ENCODE results near the gene ARMH3. TPM values are rescaled to one million over a fixed set of nuclear protein-coding genes. Genes with fewer than 3 reads are reported as not detected.

The ARMH3 gene
- total and polyA plus RNA-seq, 3 donors from 2014 or later, result 20.2 to 23.7 (median 21.6) TPM

- H3K27ac ChIP-seq, result no peak overlapping the region
- TF ChIP-seq POLR2A (IDR thresholded peaks at IDR 0.05) (no peak), CTCF (IDR thresholded peaks at IDR 0.05) (no peak)
- no peaks in the 10 kb centered on the region for H3K4me1 ChIP-seq
- H3K4me3 ChIP-seq, result no peak overlapping the region
- no peaks in the 10 kb centered on the region for H3K9me3 ChIP-seq
- 87 to 95% methylated on average over 4 of the region's 4 CpGs for WGBS, 2 donors
- intact Hi-C loops (cut with DNase I; ENCODE audit: low total_unique reads), result no loop called here
- H3K27me3 ChIP-seq, result no peaks in the 10 kb centered on the region
- H3K36me3 ChIP-seq (ENCODE audit: low read depth, missing control alignments), result no peaks in the 10 kb centered on the region
- no peak for DNase-seq
Measured at GRCh38 chr10:101906586-101907183, 149.3 kb downstream of the ARMH3 start.

- H3K27ac ChIP-seq, result no peak overlapping the region
- intact Hi-C loops (cut with DNase I; ENCODE audit: low total_unique reads), result no loop called here
- no peak overlapping the region for H3K4me3 ChIP-seq
- H3K36me3 ChIP-seq (ENCODE audit: low read depth, missing control alignments), result no peaks in the 10 kb centered on the region
- no peak for TF ChIP-seq CTCF (IDR thresholded peaks at IDR 0.05)
- no peak for TF ChIP-seq POLR2A (IDR thresholded peaks at IDR 0.05)
- 94 to 100% methylated on average over 2 of the region's 2 CpGs for WGBS, 2 donors
- DNase-seq, result no peak
- no peaks in the 10 kb centered on the region for H3K4me1 ChIP-seq
- H3K9me3 ChIP-seq, result no peaks in the 10 kb centered on the region
- H3K27me3 ChIP-seq, result no peaks in the 10 kb centered on the region
Measured at GRCh38 chr10:101905251-101905650, 150.7 kb downstream of the ARMH3 start.

GRCh38 chr10:101903827-101904550 is 152.0 kb downstream of the ARMH3 start:
- no peak for DNase-seq
- intact Hi-C loops (cut with DNase I; ENCODE audit: low total_unique reads), result no loop called here
- Histone ChIP-seq H3K36me3 (ENCODE audit: low read depth, missing control alignments) (no peaks in the 10 kb centered on the region), H3K4me1 (no peaks in the 10 kb centered on the region), H3K4me3 (no peak overlapping the region), H3K27me3 (no peaks in the 10 kb centered on the region), H3K27ac (no peak overlapping the region), H3K9me3 (no peaks in the 10 kb centered on the region)
- 77 to 83% methylated on average over 7 of the region's 7 CpGs for WGBS, 2 donors
- TF ChIP-seq CTCF (IDR thresholded peaks at IDR 0.05) (no peak), POLR2A (IDR thresholded peaks at IDR 0.05) (no peak)

GRCh38 chr10:101902820-101903145 is 153.2 kb downstream of the ARMH3 start:
- no peaks in the 10 kb centered on the region for H3K9me3 ChIP-seq

More at GRCh38 chr10:101902820-101903145, 153.2 kb downstream of the ARMH3 start:
- Histone ChIP-seq H3K27me3 (no peaks in the 10 kb centered on the region), H3K4me1 (no peaks in the 10 kb centered on the region), H3K27ac (no peak overlapping the region), H3K4me3 (no peak overlapping the region), H3K36me3 (ENCODE audit: low read depth, missing control alignments) (no peaks in the 10 kb centered on the region)
- DNase-seq, result no peak
- TF ChIP-seq POLR2A (IDR thresholded peaks at IDR 0.05) (no peak), CTCF (IDR thresholded peaks at IDR 0.05) (no peak)
- 93 to 94% methylated on average over 4 of the region's 4 CpGs for WGBS, 2 donors
- intact Hi-C loops (cut with DNase I; ENCODE audit: low total_unique reads), result no loop called here

Data from testis (tissue), 3 donors.